ENCODE data around the gene C22orf39. TPM values are rescaled to one million over a fixed set of nuclear protein-coding genes. Genes with fewer than 3 reads are reported as not detected.

C22orf39 gene
- total RNA-seq, 4 donors from 2014 or later, result 26.6 to 50.7 (median 39.4) TPM

DNA sequence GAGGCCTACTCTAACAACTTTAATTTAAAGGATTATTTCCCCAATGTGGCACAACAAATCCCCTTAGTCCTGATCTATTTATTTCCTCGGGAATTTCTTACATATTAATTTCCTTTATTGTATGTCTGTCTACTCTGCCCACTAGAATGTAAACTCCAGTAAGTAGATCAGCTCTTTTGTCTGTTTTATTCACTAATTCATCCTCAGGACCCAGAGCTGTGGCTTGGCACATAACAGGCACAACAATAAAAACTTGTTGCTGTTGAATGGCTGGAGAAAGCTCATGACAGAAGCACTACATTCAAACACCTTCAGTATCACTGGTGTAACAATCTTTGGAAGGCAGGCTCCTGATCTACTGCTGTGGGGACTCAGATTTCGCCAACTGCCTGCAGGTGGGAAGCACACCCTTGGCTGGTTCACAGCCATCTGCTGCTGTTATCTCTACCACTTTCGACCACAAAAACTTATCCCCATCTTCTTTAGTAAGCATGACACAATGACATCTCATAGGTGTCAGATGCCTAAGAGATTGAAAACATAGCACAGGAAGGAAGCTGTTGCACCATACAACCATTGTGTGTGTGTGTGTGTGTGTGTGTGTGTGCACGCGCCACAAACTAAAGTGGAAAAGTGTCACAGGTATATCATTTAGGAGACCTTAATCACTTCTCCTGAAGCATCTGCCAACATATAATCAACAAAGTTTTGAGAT, 27.9 kb downstream of the C22orf39 start:
- Histone ChIP-seq H3K4me3 (no peak overlapping the region), H3K4me1 (peaks cover 0 to 6% (median 0%) of the 10 kb centered on the region in 4 donors), H3K27me3 (no peaks in the 10 kb centered on the region), H3K27ac (no peak overlapping the region), H3K9me3 (no peaks in the 10 kb centered on the region), H3K36me3 (no peaks in the 10 kb centered on the region)
- 66 to 83% methylated on average over 2 to 5 of the region's 5 CpGs for WGBS, 2 donors (ENCODE audit: low coverage in 1 of 2)
- in situ Hi-C loops (cut with MboI; ENCODE audit: low pct_ligation_motif_present in 1 of 4, low pct_unique_long_range_greater_than_20kb in 1 of 4, low sequenced_read_pairs in 3 of 4), result no loop called here
- DNase-seq, result peak; percentile 24
- no peak for TF ChIP-seq POLR2AphosphoS5 (IDR thresholded peaks at IDR 0.05)
- no peak for TF ChIP-seq EP300 (IDR thresholded peaks at IDR 0.05; ENCODE audit: low read depth)
- TF ChIP-seq, protein P1, sequence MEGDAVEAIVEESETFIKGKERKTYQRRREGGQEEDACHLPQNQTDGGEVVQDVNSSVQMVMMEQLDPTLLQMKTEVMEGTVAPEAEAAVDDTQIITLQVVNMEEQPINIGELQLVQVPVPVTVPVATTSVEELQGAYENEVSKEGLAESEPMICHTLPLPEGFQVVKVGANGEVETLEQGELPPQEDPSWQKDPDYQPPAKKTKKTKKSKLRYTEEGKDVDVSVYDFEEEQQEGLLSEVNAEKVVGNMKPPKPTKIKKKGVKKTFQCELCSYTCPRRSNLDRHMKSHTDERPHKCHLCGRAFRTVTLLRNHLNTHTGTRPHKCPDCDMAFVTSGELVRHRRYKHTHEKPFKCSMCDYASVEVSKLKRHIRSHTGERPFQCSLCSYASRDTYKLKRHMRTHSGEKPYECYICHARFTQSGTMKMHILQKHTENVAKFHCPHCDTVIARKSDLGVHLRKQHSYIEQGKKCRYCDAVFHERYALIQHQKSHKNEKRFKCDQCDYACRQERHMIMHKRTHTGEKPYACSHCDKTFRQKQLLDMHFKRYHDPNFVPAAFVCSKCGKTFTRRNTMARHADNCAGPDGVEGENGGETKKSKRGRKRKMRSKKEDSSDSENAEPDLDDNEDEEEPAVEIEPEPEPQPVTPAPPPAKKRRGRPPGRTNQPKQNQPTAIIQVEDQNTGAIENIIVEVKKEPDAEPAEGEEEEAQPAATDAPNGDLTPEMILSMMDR (IDR thresholded peaks at IDR 0.05), result no peak
- no peak for TF ChIP-seq POLR2A (IDR thresholded peaks at IDR 0.05)
- intact Hi-C loops (cut with DNase I; ENCODE audit: low total_unique reads), result no loop called here

DNA sequence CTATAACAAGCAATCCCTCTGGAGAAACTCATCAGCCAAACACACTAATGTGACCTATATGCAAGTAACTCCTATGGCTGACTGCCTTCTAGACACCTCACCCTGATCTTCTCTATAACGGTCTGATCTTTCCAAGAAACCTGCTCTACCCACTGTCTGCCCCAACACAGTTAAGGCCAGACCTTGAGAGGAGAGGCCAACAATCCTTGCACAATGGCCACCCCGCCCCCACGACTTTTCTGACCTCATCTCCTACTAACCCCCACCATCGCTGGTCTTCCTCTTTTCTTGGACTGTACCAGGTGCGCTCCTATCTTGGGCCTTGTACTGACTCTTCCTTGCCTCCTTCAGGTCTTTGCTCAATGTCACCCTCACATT, 28.4 kb downstream of the C22orf39 start:
- H3K27ac ChIP-seq, result no peak overlapping the region
- peaks cover 0 to 6% (median 0%) of the 10 kb centered on the region in 4 donors for H3K4me1 ChIP-seq
- no peak for DNase-seq
- TF ChIP-seq POLR2AphosphoS5 (IDR thresholded peaks at IDR 0.05) (no peak), EP300 (IDR thresholded peaks at IDR 0.05; ENCODE audit: low read depth) (no peak), POLR2A (IDR thresholded peaks at IDR 0.05) (no peak)
- TF ChIP-seq, protein P1 (IDR thresholded peaks at IDR 0.05), result no peak
- H3K27me3 ChIP-seq, result no peaks in the 10 kb centered on the region
- intact Hi-C loops (cut with DNase I; ENCODE audit: low total_unique reads), result no loop called here
- 70 to 74% methylated on average over 5 of the region's 5 CpGs for WGBS, 2 donors (ENCODE audit: low coverage in 1 of 2)
- no peaks in the 10 kb centered on the region for H3K9me3 ChIP-seq
- H3K4me3 ChIP-seq, result no peak overlapping the region
- no peaks in the 10 kb centered on the region for H3K36me3 ChIP-seq
- in situ Hi-C loops (cut with MboI; ENCODE audit: low pct_ligation_motif_present in 1 of 4, low pct_unique_long_range_greater_than_20kb in 1 of 4, low sequenced_read_pairs in 3 of 4), result no loop called here

DNA sequence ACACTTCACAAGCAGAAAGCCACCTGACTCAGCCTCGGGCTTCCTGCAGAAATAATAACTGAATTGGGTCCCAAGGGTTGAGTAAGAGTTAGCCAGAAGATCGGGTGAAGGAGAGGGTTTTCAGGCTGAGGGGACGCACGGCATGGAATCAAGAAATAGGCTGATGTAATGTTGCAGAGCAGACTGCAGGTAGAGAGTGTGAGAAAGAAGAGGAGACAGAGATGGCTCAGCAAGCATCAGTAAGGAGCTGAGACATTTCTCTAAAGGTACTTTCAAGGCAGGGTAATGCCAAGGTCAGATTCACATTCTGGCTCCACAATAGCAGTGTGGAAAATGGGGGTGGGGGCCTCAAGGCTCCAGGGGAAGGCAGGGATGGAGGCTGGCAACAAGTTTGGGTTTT, 34.6 kb downstream of the C22orf39 start:
- Histone ChIP-seq H3K4me1 (no peaks in the 10 kb centered on the region), H3K4me3 (no peak overlapping the region), H3K36me3 (peaks cover 0 to 12% (median 5%) of the 10 kb centered on the region in 4 donors), H3K27me3 (no peaks in the 10 kb centered on the region), H3K9me3 (no peaks in the 10 kb centered on the region), H3K27ac (no peak overlapping the region)
- DNase-seq, result no peak
- intact Hi-C loops (cut with DNase I; ENCODE audit: low total_unique reads) (no loop called here), in situ Hi-C loops (cut with MboI; ENCODE audit: low pct_ligation_motif_present in 1 of 4, low pct_unique_long_range_greater_than_20kb in 1 of 4, low sequenced_read_pairs in 3 of 4) (no loop called here)
- TF ChIP-seq POLR2A (IDR thresholded peaks at IDR 0.05), result no peak
- TF ChIP-seq EP300 (IDR thresholded peaks at IDR 0.05; ENCODE audit: low read depth), result no peak
- no peak for TF ChIP-seq POLR2AphosphoS5 (IDR thresholded peaks at IDR 0.05)
- TF ChIP-seq, protein P1 (IDR thresholded peaks at IDR 0.05), result no peak
- 72 to 77% methylated on average over 3 to 4 of the region's 4 CpGs for WGBS, 2 donors (ENCODE audit: low coverage in 1 of 2)

DNA sequence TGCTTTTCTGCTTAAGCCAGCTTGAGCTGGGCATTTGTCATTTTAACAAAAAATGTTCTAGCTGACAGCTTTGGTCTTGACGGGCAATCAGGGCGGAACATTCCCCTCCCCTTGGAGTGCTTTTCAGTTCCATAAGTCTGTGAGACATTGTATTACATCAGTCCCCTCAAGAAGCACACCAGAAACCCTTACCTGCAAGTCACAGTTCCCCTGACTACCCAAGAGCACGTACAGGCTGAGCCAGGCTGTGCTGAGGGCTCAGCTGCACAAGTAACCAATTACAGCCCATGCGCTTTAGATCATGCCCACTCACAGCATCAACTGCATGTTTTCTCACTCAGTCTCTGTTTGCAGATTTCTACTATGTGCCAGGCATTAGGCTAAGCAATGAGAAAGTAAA, 35.0 kb downstream of the C22orf39 start:
- Histone ChIP-seq H3K27me3 (no peaks in the 10 kb centered on the region), H3K9me3 (no peaks in the 10 kb centered on the region), H3K36me3 (peaks cover 0 to 16% (median 7%) of the 10 kb centered on the region in 4 donors), H3K4me3 (no peak overlapping the region), H3K4me1 (no peaks in the 10 kb centered on the region), H3K27ac (no peak overlapping the region)
- TF ChIP-seq EP300 (IDR thresholded peaks at IDR 0.05; ENCODE audit: low read depth), result no peak
- TF ChIP-seq, protein P1 (IDR thresholded peaks at IDR 0.05), result no peak
- no peak for TF ChIP-seq POLR2AphosphoS5 (IDR thresholded peaks at IDR 0.05)
- no peak for TF ChIP-seq POLR2A (IDR thresholded peaks at IDR 0.05)
- no peak for DNase-seq
- in situ Hi-C loops (cut with MboI; ENCODE audit: low pct_ligation_motif_present in 1 of 4, low pct_unique_long_range_greater_than_20kb in 1 of 4, low sequenced_read_pairs in 3 of 4) (no loop called here), intact Hi-C loops (cut with DNase I; ENCODE audit: low total_unique reads) (no loop called here)
- 80 to 87% methylated on average over 3 to 4 of the region's 4 CpGs for WGBS, 2 donors (ENCODE audit: low coverage in 1 of 2)
